Neural cell (in vitro differentiated cells): ENCODE measurements around the gene LMCD1. TPM values are rescaled to one million over a fixed set of nuclear protein-coding genes. Genes with fewer than 3 reads are reported as not detected.

Experiments used
- H2AFZ ChIP-seq: fragments of 200-600, 300-800 bp; sonication (generic), shearing (Covaris generic); 2 replicates; pipeline ENCODE4 v1.6.0; 2014; ENCODE audit warnings: low read depth, mild to moderate bottlenecking, antibody characterized with exemption, low read length, moderate library complexity
- H3F3A ChIP-seq: fragments of 200-600 bp; shearing (Covaris generic); 2 replicates; pipeline ENCODE4 v1.6.1; 2016; ENCODE audit warnings: mild to moderate bottlenecking, moderate library complexity, mixed read lengths, antibody characterized with exemption, low read length; ENCODE audit not compliant: insufficient read depth, poor library complexity, severe bottlenecking
- H3K27ac ChIP-seq: fragments of 200-600, 300-800 bp; sonication (generic), shearing (Covaris generic); 2 replicates; pipeline ENCODE4 v1.5.1; 2014; ENCODE audit warnings: mild to moderate bottlenecking, low read length, moderate library complexity
- H3K27me3 ChIP-seq: fragments of 300-800, 200-600 bp; sonication (generic), shearing (Covaris generic); 2 replicates; pipeline ENCODE4 v1.6.0; 2014; ENCODE audit warnings: mild to moderate bottlenecking, low read depth, low read length, moderate library complexity; ENCODE audit not compliant: insufficient read depth
- H3K36me3 ChIP-seq: fragments of 300-800, 200-600 bp; sonication (generic), shearing (Covaris generic); 2 replicates; pipeline ENCODE4 v1.5.1; 2014; ENCODE audit warnings: mild to moderate bottlenecking, antibody characterized with exemption, low read length, moderate library complexity; ENCODE audit not compliant: insufficient read depth
- H3K4me2 ChIP-seq: fragments of 300-800, 200-600 bp; sonication (generic), shearing (Covaris generic); 2 replicates; pipeline ENCODE4 v1.6.0; 2014; ENCODE audit warnings: mild to moderate bottlenecking, low read length
- H3K4me3 ChIP-seq: fragments of 300-800, 200-600 bp; sonication (generic), shearing (Covaris generic); 2 replicates; pipeline ENCODE4 v1.5.1; 2014; ENCODE audit warnings: mild to moderate bottlenecking, low read length, moderate library complexity
- H3K79me2 ChIP-seq: fragments of 200-600 bp; shearing (Covaris generic); replicated peaks from 2 replicates; pipeline ENCODE4 v1.6.0; 2014; ENCODE audit warnings: mild to moderate bottlenecking, low read length, moderate library complexity; ENCODE audit not compliant: insufficient read depth
- H3K9ac ChIP-seq: fragments of 300-800, 200-600 bp; sonication (generic), shearing (Covaris generic); 2 replicates; pipeline ENCODE4 v1.6.1; 2016; ENCODE audit warnings: mild to moderate bottlenecking, low read length, mixed read lengths
- H3K9me2 ChIP-seq: fragments of 200-600 bp; shearing (Covaris generic); 2 replicates; pipeline ENCODE4 v1.6.1; 2016; ENCODE audit warnings: mild to moderate bottlenecking, low read length, mixed read lengths; ENCODE audit not compliant: insufficient read depth
- H3K9me3 ChIP-seq: fragments of 200-600, 300-800 bp; sonication (generic), shearing (Covaris generic); 2 replicates; pipeline ENCODE4 v1.6.1; 2016; ENCODE audit warnings: mild to moderate bottlenecking, mixed run types, low read length, moderate library complexity, mixed read lengths
- H4K20me1 ChIP-seq: fragments of 200-600 bp; shearing (Covaris generic); 2 replicates; pipeline ENCODE4 v1.6.1; 2016; ENCODE audit warnings: mild to moderate bottlenecking, mixed run types; ENCODE audit not compliant: insufficient read depth
- EP300 ChIP-seq: fragments of 450-650 bp; conservative IDR thresholded peaks from 2 replicates; pipeline ENCODE4 v1.6.1; 2014; ENCODE audit warnings: antibody characterized with exemption, mild to moderate bottlenecking, moderate library complexity; ENCODE audit not compliant: poor library complexity, severe bottlenecking
- EZH2 ChIP-seq: fragments of 200-600, 300-800 bp; shearing (Covaris generic), sonication (generic); IDR thresholded peaks from 2 replicates; pipeline ENCODE4 v1.6.1; 2014; ENCODE audit warnings: antibody characterized with exemption, low read length, borderline replicate concordance, mild to moderate bottlenecking; ENCODE audit not compliant: insufficient read depth, poor library complexity, severe bottlenecking
- MXI1 ChIP-seq: fragments of 450-650 bp; conservative IDR thresholded peaks from 2 replicates; pipeline ENCODE4 v1.6.1; 2014; ENCODE audit warnings: antibody characterized with exemption, mild to moderate bottlenecking; ENCODE audit not compliant: poor library complexity, severe bottlenecking
- POLR2AphosphoS5 ChIP-seq: IDR thresholded peaks from 2 replicates; pipeline ENCODE4 v1.6.1; 2012
- RAD21 ChIP-seq: fragments of 450-650 bp; conservative IDR thresholded peaks from 2 replicates; pipeline ENCODE4 v1.6.1; 2014; ENCODE audit warnings: antibody characterized with exemption, mild to moderate bottlenecking, moderate library complexity
- REST ChIP-seq: IDR thresholded peaks from 2 replicates; pipeline ENCODE4 v1.6.1; 2012; ENCODE audit warnings: borderline replicate concordance
- SMC3 ChIP-seq: fragments of 450-650 bp; conservative IDR thresholded peaks from 2 replicates; pipeline ENCODE4 v1.6.1; 2014; ENCODE audit warnings: antibody characterized with exemption, mild to moderate bottlenecking, moderate library complexity; ENCODE audit not compliant: poor library complexity
- TAF1 ChIP-seq: IDR thresholded peaks from 2 replicates; pipeline ENCODE4 v1.6.1; 2012; ENCODE audit warnings: low read depth
- polyA plus RNA-seq: library from polyadenylated mRNA; depleted of rRNA; stranded (reverse); fragments of >200 nt; gene quantifications from 2 replicates; pipeline ENCODE4 v1.2.3, GENCODE V29; 2014
- TF ChIP-seq, protein P1 (sequence below): fragments of 450-650 bp; IDR thresholded peaks from 2 replicates; pipeline ENCODE4 v1.5.1; 2014; ENCODE audit warnings: antibody characterized with exemption, mild to moderate bottlenecking, moderate library complexity; ENCODE audit not compliant: poor library complexity, severe bottlenecking

The LMCD1 gene
- polyA plus RNA-seq, 1 donor from 2014 or later: 3.5 TPM

DNA sequence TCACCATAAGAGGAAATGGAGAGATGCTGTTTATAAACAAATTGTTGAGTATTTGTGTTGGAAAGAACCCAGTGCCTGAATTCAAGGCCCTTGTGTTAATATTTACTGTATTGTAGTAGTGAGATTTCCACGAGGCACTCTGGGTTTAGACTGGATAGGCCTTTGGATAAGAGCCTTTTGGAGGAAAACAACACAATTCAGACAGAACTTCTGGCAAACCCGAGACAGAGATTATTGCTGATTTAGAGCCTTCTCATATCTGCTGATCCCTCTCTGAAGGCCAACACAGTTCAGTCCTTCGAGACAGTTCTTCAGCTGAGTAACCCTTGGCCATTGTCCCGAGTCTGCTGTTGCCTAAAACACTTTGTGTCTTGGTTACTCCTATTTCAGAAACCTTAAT lies 55.7 kb downstream of the LMCD1 start:
- H3K4me2 ChIP-seq: no peak overlapping the region
- no peak for TF ChIP-seq SMC3
- no peak for TF ChIP-seq POLR2AphosphoS5
- TF ChIP-seq RAD21: no peak
- no peak for TF ChIP-seq EZH2
- no peak for TF ChIP-seq EP300
- no peak for TF ChIP-seq REST
- no peaks in the 10 kb centered on the region for H3K79me2 ChIP-seq
- no peaks in the 10 kb centered on the region for H3K9me2 ChIP-seq
- H3K27ac ChIP-seq: no peak overlapping the region
- H3K27me3 ChIP-seq: no peaks in the 10 kb centered on the region
- no peaks in the 10 kb centered on the region for H3F3A ChIP-seq
- H3K4me3 ChIP-seq: no peak overlapping the region
- no peaks in the 10 kb centered on the region for H4K20me1 ChIP-seq
- H3K36me3 ChIP-seq: no peaks in the 10 kb centered on the region
- no peaks in the 10 kb centered on the region for H3K9me3 ChIP-seq
- H2AFZ ChIP-seq: no peak overlapping the region
- no peak overlapping the region for H3K9ac ChIP-seq

- no peaks in the 10 kb centered on the region for H3F3A ChIP-seq
- no peaks in the 10 kb centered on the region for H3K36me3 ChIP-seq
- TF ChIP-seq RAD21: no peak
- TF ChIP-seq EZH2: no peak
- TF ChIP-seq TAF1: no peak
- no peak for TF ChIP-seq EP300
- TF ChIP-seq POLR2AphosphoS5: no peak
- TF ChIP-seq SMC3: no peak
- TF ChIP-seq, protein P1, sequence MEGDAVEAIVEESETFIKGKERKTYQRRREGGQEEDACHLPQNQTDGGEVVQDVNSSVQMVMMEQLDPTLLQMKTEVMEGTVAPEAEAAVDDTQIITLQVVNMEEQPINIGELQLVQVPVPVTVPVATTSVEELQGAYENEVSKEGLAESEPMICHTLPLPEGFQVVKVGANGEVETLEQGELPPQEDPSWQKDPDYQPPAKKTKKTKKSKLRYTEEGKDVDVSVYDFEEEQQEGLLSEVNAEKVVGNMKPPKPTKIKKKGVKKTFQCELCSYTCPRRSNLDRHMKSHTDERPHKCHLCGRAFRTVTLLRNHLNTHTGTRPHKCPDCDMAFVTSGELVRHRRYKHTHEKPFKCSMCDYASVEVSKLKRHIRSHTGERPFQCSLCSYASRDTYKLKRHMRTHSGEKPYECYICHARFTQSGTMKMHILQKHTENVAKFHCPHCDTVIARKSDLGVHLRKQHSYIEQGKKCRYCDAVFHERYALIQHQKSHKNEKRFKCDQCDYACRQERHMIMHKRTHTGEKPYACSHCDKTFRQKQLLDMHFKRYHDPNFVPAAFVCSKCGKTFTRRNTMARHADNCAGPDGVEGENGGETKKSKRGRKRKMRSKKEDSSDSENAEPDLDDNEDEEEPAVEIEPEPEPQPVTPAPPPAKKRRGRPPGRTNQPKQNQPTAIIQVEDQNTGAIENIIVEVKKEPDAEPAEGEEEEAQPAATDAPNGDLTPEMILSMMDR: no peak
- TF ChIP-seq REST: no peak
- no peak for TF ChIP-seq MXI1
- no peak overlapping the region for H3K27ac ChIP-seq
- no peaks in the 10 kb centered on the region for H3K9me3 ChIP-seq
- no peaks in the 10 kb centered on the region for H3K9me2 ChIP-seq
- H4K20me1 ChIP-seq: no peaks in the 10 kb centered on the region
- no peaks in the 10 kb centered on the region for H3K79me2 ChIP-seq
- H2AFZ ChIP-seq: no peak overlapping the region
- no peak overlapping the region for H3K9ac ChIP-seq
- no peak overlapping the region for H3K4me3 ChIP-seq
- H3K27me3 ChIP-seq: no peaks in the 10 kb centered on the region
- H3K4me2 ChIP-seq: no peak overlapping the region
Measured at GRCh38 chr3:8558645-8559044, 57.0 kb downstream of the LMCD1 start.
